Mononuclear cell (primary cell): ENCODE measurements around the gene SERINC1. TPM values are rescaled to one million over a fixed set of nuclear protein-coding genes. Genes with fewer than 3 reads are reported as not detected.

ENCODE experiments used
- H3K27me3 ChIP-seq: 2 replicates; pipeline ENCODE4 v1.6.0; 2011; ENCODE audit warnings: low read length, control low read depth; ENCODE audit not compliant: insufficient read depth
- H3K4me1 ChIP-seq: 2 replicates; pipeline ENCODE4 v1.5.1; 2011; ENCODE audit warnings: mild to moderate bottlenecking, low read length, control low read depth; ENCODE audit not compliant: insufficient read depth
- H3K4me3 ChIP-seq: 2 replicates; pipeline ENCODE4 v1.5.1; 2011; ENCODE audit warnings: mild to moderate bottlenecking, low read length, moderate library complexity
- H3K9me3 ChIP-seq: 2 replicates; pipeline ENCODE4 v1.5.1; 2011; ENCODE audit warnings: low read depth, mild to moderate bottlenecking, control low read depth, low read length
- total RNA-seq: library from RNA; depleted of rRNA; stranded (reverse); fragments of >200 nt; gene quantifications from one replicate; pipeline ENCODE4 v1.2.3, GENCODE V29; 2012

The SERINC1 gene
- total RNA-seq, 1 donor: 306 TPM

GRCh38 chr6:122412001-122412400 lies 59.6 kb downstream of the SERINC1 start:
- no peak overlapping the region for H3K4me3 ChIP-seq

GRCh38 chr6:122408702-122409458 lies 62.7 kb downstream of the SERINC1 start:
- H3K27me3 ChIP-seq: no peaks in the 10 kb centered on the region
- H3K4me3 ChIP-seq: no peak overlapping the region
- H3K4me1 ChIP-seq: no peaks in the 10 kb centered on the region
- no peaks in the 10 kb centered on the region for H3K9me3 ChIP-seq

More at GRCh38 chr6:122412001-122412400, 59.6 kb downstream of the SERINC1 start:
- no peaks in the 10 kb centered on the region for H3K9me3 ChIP-seq
- H3K4me1 ChIP-seq: no peaks in the 10 kb centered on the region
- no peaks in the 10 kb centered on the region for H3K27me3 ChIP-seq

GRCh38 chr6:122408240-122408639 lies 63.4 kb downstream of the SERINC1 start:
- Histone ChIP-seq H3K4me3 (no peak overlapping the region), H3K9me3 (no peaks in the 10 kb centered on the region), H3K4me1 (no peaks in the 10 kb centered on the region), H3K27me3 (no peaks in the 10 kb centered on the region)

GRCh38 chr6:122407712-122408111 lies 63.9 kb downstream of the SERINC1 start:
- no peaks in the 10 kb centered on the region for H3K9me3 ChIP-seq
- no peaks in the 10 kb centered on the region for H3K4me1 ChIP-seq
- no peak overlapping the region for H3K4me3 ChIP-seq
- H3K27me3 ChIP-seq: no peaks in the 10 kb centered on the region

GRCh38 chr6:122406187-122406586 lies 65.4 kb downstream of the SERINC1 start:
- no peaks in the 10 kb centered on the region for H3K4me1 ChIP-seq
- H3K4me3 ChIP-seq: no peak overlapping the region
- no peaks in the 10 kb centered on the region for H3K9me3 ChIP-seq

GRCh38 chr6:122405417-122405816 lies 66.2 kb downstream of the SERINC1 start:
- Histone ChIP-seq H3K4me3 (no peak overlapping the region), H3K27me3 (no peaks in the 10 kb centered on the region), H3K4me1 (peaks cover 5% of the 10 kb centered on the region), H3K9me3 (no peaks in the 10 kb centered on the region)

More at GRCh38 chr6:122406187-122406586, 65.4 kb downstream of the SERINC1 start:
- no peaks in the 10 kb centered on the region for H3K27me3 ChIP-seq

- H3K9me3 ChIP-seq: no peaks in the 10 kb centered on the region
- H3K27me3 ChIP-seq: no peaks in the 10 kb centered on the region
- peaks cover 9% of the 10 kb centered on the region for H3K4me1 ChIP-seq
- H3K4me3 ChIP-seq: no peak overlapping the region
Observed at GRCh38 chr6:122404444-122404843, 67.2 kb downstream of the SERINC1 start.

GRCh38 chr6:122401104-122401503 lies 70.5 kb downstream of the SERINC1 start:
- Histone ChIP-seq H3K9me3 (no peaks in the 10 kb centered on the region), H3K4me3 (no peak overlapping the region), H3K27me3 (no peaks in the 10 kb centered on the region), H3K4me1 (peaks cover 12% of the 10 kb centered on the region)

GRCh38 chr6:122400462-122401089 lies 71.0 kb downstream of the SERINC1 start:
- Histone ChIP-seq H3K4me1 (peaks cover 12% of the 10 kb centered on the region), H3K4me3 (peak overlapping the region; percentile 93), H3K27me3 (no peaks in the 10 kb centered on the region), H3K9me3 (no peaks in the 10 kb centered on the region)

GRCh38 chr6:122400121-122400450 lies 71.5 kb downstream of the SERINC1 start:
- peaks cover 12% of the 10 kb centered on the region for H3K4me1 ChIP-seq
- H3K9me3 ChIP-seq: no peaks in the 10 kb centered on the region
- peak overlapping the region; percentile 93 for H3K4me3 ChIP-seq
- H3K27me3 ChIP-seq: no peaks in the 10 kb centered on the region

- no peaks in the 10 kb centered on the region for H3K27me3 ChIP-seq
- no peaks in the 10 kb centered on the region for H3K9me3 ChIP-seq
- peaks cover 12% of the 10 kb centered on the region for H3K4me1 ChIP-seq
- H3K4me3 ChIP-seq: peak within 1 kb of the TSS; percentile 93
Observed at GRCh38 chr6:122399348-122400120, 72.1 kb downstream of the SERINC1 start, which contains the start of gene HSF2. Gene HSF2, plus strand, starts transcription at chr6:122399652. Its CDS starts 86 bp downstream, at chr6:122399738.

GRCh38 chr6:122399055-122399347 lies 72.6 kb downstream of the SERINC1 start:
- peak overlapping the region; percentile 20 for H3K4me3 ChIP-seq

GRCh38 chr6:122394016-122394415 lies 77.6 kb downstream of the SERINC1 start:
- Histone ChIP-seq H3K27me3 (peaks cover 4% of the 10 kb centered on the region), H3K9me3 (no peaks in the 10 kb centered on the region), H3K4me1 (peaks cover 1% of the 10 kb centered on the region), H3K4me3 (no peak overlapping the region)

More at GRCh38 chr6:122399055-122399347, 72.6 kb downstream of the SERINC1 start:
- Histone ChIP-seq H3K27me3 (no peaks in the 10 kb centered on the region), H3K9me3 (no peaks in the 10 kb centered on the region), H3K4me1 (peaks cover 12% of the 10 kb centered on the region)

- Histone ChIP-seq H3K27me3 (peaks cover 4% of the 10 kb centered on the region), H3K9me3 (no peaks in the 10 kb centered on the region), H3K4me1 (no peaks in the 10 kb centered on the region), H3K4me3 (no peak overlapping the region)
Observed at GRCh38 chr6:122393351-122393896, 78.2 kb downstream of the SERINC1 start.
